ENCODE results near the gene LEP. TPM values are rescaled to one million over a fixed set of nuclear protein-coding genes. Genes with fewer than 3 reads are reported as not detected.
"Not testable (repeated sequence)": the region's sequence is repeated elsewhere in the genome, so short reads cannot be mapped to it uniquely, and the experiment has no call there.

LEP gene
- total RNA-seq, 4 donors from 2014 or later = 0.27 TPM; not detected in 3

DNA sequence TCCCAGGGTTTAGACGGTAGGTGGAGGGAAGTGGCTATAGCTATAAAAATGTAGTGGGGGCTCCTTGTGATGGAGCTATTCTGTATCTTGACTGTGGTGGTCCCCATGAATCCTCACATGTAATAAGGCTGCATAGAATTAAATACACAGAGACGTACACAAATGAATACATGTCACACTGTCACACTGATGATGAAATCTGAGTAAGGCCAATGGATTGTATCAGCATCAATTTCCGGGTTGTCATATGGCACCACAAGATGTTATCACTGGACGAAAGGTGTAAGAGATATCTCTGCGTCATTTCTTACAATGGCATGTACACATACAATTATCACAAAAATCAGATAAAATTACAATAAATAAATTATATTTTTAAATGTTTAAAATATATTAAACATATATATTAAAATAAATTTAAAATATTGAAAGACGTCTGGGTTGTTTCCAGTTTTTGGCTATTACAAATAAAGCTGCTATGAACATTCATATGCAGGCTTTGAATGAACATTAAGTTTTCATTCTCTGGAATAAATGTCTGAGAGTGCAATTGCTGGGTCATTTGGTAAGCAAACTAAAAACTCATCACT is 38.1 kb downstream of the LEP start:
- no peak for DNase-seq
- Histone ChIP-seq H3K4me1 (no peaks in the 10 kb centered on the region), H3K27ac (no peak overlapping the region), H3K4me3 (no peak overlapping the region), H3K27me3 (no peaks in the 10 kb centered on the region), H3K9me3 (peaks cover 0 to 6% (median 0%) of the 10 kb centered on the region in 4 donors), H3K36me3 (no peaks in the 10 kb centered on the region)
- no peak for TF ChIP-seq POLR2A (IDR thresholded peaks at IDR 0.05)
- TF ChIP-seq, protein P1, sequence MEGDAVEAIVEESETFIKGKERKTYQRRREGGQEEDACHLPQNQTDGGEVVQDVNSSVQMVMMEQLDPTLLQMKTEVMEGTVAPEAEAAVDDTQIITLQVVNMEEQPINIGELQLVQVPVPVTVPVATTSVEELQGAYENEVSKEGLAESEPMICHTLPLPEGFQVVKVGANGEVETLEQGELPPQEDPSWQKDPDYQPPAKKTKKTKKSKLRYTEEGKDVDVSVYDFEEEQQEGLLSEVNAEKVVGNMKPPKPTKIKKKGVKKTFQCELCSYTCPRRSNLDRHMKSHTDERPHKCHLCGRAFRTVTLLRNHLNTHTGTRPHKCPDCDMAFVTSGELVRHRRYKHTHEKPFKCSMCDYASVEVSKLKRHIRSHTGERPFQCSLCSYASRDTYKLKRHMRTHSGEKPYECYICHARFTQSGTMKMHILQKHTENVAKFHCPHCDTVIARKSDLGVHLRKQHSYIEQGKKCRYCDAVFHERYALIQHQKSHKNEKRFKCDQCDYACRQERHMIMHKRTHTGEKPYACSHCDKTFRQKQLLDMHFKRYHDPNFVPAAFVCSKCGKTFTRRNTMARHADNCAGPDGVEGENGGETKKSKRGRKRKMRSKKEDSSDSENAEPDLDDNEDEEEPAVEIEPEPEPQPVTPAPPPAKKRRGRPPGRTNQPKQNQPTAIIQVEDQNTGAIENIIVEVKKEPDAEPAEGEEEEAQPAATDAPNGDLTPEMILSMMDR (IDR thresholded peaks at IDR 0.05) = no peak

DNA sequence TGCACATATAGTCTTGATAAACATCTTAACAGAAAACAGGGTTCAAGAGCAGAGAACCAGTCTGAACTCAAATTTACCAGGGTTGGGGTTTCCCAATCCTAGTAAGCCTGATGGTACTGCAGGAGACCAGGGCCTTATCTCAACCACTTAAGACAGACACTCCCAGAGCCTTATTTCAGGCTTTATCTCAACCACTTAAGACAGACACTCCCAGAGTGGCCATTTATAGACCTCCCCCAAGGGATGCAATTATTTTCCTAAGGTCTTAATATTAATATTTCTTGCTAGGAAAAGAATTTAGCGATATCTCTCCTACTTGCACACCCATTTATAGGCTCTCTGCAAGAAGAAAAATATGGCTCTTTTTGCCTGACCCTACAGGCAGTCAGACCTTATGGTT is 39.4 kb downstream of the LEP start:
- not testable (repeated sequence) for H3K36me3 ChIP-seq, H3K9me3 ChIP-seq, H3K27me3 ChIP-seq, H3K4me3 ChIP-seq, DNase-seq, H3K27ac ChIP-seq, H3K4me1 ChIP-seq

DNA sequence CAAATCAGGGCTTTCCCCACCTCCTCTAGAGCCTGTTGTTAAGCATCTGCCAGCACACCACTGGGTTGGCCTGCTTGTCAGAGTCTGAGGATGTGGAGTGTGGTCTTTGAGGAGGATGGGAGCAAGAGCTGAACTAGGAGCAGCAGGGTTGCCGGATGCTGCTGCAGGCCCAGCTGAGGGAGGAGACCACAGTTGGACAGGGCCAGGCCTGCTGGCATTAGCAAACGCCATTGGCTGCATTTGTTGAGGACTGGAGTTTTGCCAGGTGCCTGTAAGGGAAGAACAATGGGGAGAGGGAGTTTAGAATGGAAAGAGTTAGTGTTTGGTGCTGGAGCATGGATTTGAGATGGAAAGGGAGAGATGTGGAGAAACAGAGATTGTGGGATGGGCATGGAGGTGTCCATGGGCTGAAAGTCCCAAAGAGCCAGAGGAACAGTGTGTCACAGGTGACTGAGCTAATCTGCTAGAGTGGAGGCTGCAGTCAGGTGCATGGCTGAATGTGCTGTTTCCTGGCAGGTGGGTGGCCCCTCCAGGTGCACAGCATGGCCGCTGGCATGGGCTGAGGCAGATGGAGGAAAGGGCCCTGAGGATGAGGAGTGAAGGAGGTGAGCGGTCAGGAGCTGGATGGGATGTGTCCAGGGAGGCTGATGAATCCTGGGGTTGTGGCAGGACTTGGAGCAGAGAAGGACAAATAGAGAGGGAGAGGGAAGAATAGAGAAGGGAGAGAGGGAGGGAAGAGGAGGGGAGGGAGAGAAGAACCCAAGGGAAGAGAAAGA is 40.7 kb downstream of the LEP start:
- Histone ChIP-seq H3K27ac (no peak overlapping the region), H3K27me3 (no peaks in the 10 kb centered on the region), H3K9me3 (peaks cover 0 to 6% (median 0%) of the 10 kb centered on the region in 4 donors), H3K4me1 (no peaks in the 10 kb centered on the region), H3K4me3 (no peak overlapping the region), H3K36me3 (no peaks in the 10 kb centered on the region)
- no peak for DNase-seq
- TF ChIP-seq POLR2A (IDR thresholded peaks at IDR 0.05) = no peak
- TF ChIP-seq, protein P1 (IDR thresholded peaks at IDR 0.05) = no peak

DNA sequence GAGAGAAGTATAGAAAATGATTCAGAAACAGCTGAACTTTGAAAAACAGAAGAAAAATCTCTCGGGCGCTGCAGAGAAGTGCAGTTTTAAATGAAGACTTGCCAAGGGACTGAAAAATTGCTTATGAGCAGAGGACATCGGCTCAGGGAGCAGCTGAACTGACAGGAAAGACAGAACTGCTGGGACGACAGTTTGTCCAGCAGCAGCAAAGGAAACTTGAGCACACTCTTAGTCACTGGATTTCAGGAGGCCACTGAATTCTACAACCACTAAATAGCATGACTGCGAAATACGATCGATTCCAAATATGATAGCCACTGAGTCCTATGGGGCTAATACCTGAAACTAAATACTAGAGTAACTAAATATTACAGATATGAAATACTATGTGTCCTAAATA is 43.0 kb downstream of the LEP start:
- no peaks in the 10 kb centered on the region for H3K4me1 ChIP-seq
- H3K36me3 ChIP-seq = no peaks in the 10 kb centered on the region
- no peak overlapping the region for H3K27ac ChIP-seq
- DNase-seq = no peak
- H3K27me3 ChIP-seq = no peaks in the 10 kb centered on the region
- TF ChIP-seq POLR2A (IDR thresholded peaks at IDR 0.05) = no peak
- TF ChIP-seq, protein P1 (IDR thresholded peaks at IDR 0.05) = no peak
- H3K9me3 ChIP-seq = peaks cover 0 to 6% (median 0%) of the 10 kb centered on the region in 4 donors
- no peak overlapping the region for H3K4me3 ChIP-seq

DNA sequence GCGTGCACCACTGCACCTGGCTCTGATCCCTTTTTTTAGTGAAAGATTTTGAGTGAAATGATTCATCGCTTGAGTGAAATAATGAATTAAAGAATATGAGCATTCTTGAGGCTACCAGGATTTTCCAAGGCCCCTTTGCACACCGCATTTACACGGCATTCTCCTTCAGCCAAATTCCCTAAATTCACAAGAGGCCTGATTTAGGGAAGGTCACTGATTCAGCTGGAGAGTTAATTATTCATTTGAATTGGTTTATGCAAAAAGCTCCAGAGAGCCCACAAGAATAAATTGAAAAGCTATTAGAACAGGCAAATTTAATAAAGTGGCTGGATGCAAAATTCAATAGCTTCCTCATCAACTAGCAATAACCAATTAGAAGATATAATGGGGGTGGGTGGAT is 46.5 kb downstream of the LEP start:
- H3K4me3 ChIP-seq = no peak overlapping the region
- TF ChIP-seq, protein P1 (IDR thresholded peaks at IDR 0.05) = no peak
- no peak for TF ChIP-seq POLR2A (IDR thresholded peaks at IDR 0.05)
- no peaks in the 10 kb centered on the region for H3K36me3 ChIP-seq

DNA sequence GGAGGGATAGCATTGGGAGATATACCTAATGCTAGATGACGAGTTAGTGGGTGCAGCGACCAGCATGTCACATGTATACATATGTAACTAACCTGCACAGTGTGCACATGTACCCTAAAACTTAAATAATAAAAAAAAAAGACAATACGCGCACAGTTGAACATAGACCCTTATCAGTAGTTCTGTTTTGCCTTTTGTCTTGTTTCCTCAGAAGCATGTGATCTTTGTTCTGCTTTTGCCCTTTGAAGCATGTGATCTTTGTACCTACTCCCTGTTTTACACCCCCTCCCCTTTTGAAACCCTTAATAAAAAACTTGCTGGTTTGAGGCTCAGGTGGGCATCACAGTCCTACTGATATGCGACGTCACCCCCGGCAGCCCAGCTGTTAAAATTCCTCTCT is 56.9 kb downstream of the LEP start:
- H3K9me3 ChIP-seq, H3K27me3 ChIP-seq, H3K27ac ChIP-seq, DNase-seq, H3K4me1 ChIP-seq, H3K4me3 ChIP-seq, H3K36me3 ChIP-seq: not testable (repeated sequence)

More for the DNA sequence above, 46.5 kb downstream of the LEP start:
- no peak overlapping the region for H3K27ac ChIP-seq
- H3K9me3 ChIP-seq = no peaks in the 10 kb centered on the region
- H3K4me1 ChIP-seq = no peaks in the 10 kb centered on the region
- no peak for DNase-seq
- no peaks in the 10 kb centered on the region for H3K27me3 ChIP-seq

Data from Peyer's patch (tissue), 4 donors.